Duodenal mucosa (tissue), 2 donors: ENCODE results near the gene FBP2.
A peak's percentile ranks its signal among the peaks of the same experiment; 100 is the strongest.
"Not testable (repeated sequence)": the region's sequence is repeated elsewhere in the genome, so short reads cannot be mapped to it uniquely, and the experiment has no call there.

Experiments
- H3K27ac ChIP-seq: one replicate; pipeline ENCODE4 v1.7.0; 2013; ENCODE audit warnings: low read depth, low read length
- H3K27me3 ChIP-seq, 2 donors: one replicate each; pipeline ENCODE4 v1.7.0; 2013; ENCODE audit warnings: low read length in 2 of 2, control low read depth in 1 of 2; ENCODE audit not compliant: insufficient read depth in 2 of 2, control insufficient read depth in 1 of 2
- H3K36me3 ChIP-seq, 2 donors: one replicate each; pipeline ENCODE4 v1.7.0; 2013; ENCODE audit warnings: low read length in 2 of 2, control low read depth in 1 of 2; ENCODE audit not compliant: insufficient read depth in 2 of 2, control insufficient read depth in 1 of 2
- H3K4me1 ChIP-seq, 2 donors: one replicate each; pipeline ENCODE4 v1.7.0; 2013; ENCODE audit warnings: low read length in 2 of 2, control low read depth in 1 of 2; ENCODE audit not compliant: insufficient read depth in 2 of 2, control insufficient read depth in 1 of 2
- H3K4me3 ChIP-seq, 2 donors: one replicate each; pipeline ENCODE4 v1.7.0; 2013; ENCODE audit warnings: low read length in 2 of 2, low read depth in 1 of 2
- H3K9ac ChIP-seq, 2 donors: one replicate each; pipeline ENCODE4 v1.7.0; 2013; ENCODE audit warnings: low read length in 2 of 2, low read depth in 1 of 2
- H3K9me3 ChIP-seq, 2 donors: one replicate each; pipeline ENCODE4 v1.7.0; 2013; ENCODE audit warnings: low read length in 2 of 2, control low read depth in 1 of 2; ENCODE audit not compliant: control insufficient read depth in 1 of 2

FBP2 gene

DNA sequence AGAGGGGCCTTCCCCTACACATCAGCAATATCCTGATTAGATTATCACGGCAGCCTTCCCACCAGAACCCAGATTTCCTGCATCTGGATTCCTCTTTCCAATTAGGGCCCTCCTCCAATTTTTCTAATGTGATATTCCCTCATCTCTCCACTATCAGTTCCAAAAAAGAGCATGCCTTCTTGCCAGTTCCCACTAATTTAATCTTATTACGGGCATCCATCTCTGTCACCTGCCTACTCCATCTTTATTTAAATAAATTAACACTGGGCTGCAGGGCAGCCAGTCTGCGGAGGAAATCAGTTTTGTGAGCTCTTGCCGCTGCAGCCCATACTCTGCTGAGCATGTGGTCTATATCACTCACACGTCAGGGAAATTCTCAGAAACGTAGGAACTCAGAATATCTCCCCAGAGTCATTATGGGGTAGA is 16.6 kb upstream of the FBP2 start:
- Histone ChIP-seq H3K9ac (no peak overlapping the region), H3K36me3 (peaks cover 11 to 28% of the 10 kb centered on the region in 2 donors), H3K4me1 (peaks cover 37 to 45% of the 10 kb centered on the region in 2 donors), H3K27me3 (no peaks in the 10 kb centered on the region), H3K4me3 (no peak overlapping the region), H3K9me3 (no peaks in the 10 kb centered on the region), H3K27ac (no peak overlapping the region)

GRCh38 chr9:94607423-94607691 is 13.7 kb upstream of the FBP2 start:
- H3K4me1 ChIP-seq, result peaks cover 50% of the 10 kb centered on the region in 2 donors
- H3K27me3 ChIP-seq, result no peaks in the 10 kb centered on the region
- H3K4me3 ChIP-seq, result peak overlapping the region in 1 of 2 donors; percentile 26
- peak overlapping the region; percentile 29 to 35 for H3K9ac ChIP-seq
- no peak overlapping the region for H3K27ac ChIP-seq
- H3K36me3 ChIP-seq, result peaks cover 11 to 28% of the 10 kb centered on the region in 2 donors
- H3K9me3 ChIP-seq, result no peaks in the 10 kb centered on the region

DNA sequence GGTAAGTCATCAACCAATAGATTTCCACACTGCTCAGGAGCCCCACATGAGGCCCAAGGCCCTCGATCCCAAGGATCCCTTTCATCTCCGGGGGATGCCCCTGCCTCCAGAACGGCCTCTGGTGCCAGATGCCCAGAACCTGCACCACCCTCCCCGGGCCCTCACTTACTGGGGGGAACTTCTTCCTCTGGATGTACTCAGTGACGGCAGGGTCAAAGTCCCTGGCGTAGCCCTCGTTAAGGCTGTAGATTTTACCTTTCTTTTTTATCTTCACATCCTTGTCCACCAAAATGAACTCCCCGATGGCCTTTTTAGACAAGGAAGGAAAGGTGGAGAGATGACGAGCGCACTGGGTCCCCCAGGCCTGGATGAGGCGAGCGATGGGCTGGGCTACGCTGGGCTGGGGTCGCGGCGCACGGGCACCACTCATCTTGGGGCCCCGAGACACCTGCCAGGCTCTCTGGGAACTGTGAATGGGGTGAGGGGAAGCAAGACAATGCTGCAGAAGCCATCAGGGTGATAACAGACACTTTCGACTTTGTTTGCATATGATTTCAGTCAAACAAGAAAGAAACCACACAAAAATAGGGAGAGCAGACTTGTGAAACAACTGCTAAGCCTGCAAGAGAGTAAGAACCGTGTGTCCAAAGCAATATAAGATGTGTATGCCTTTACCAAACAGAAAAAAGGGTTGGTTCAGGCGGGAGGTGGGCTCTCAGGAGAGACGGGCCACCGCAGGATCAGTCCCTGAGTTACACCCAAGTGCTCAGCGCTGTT is 13.2 kb upstream of the FBP2 start:
- H3K36me3 ChIP-seq, result peaks cover 11 to 28% of the 10 kb centered on the region in 2 donors
- no peaks in the 10 kb centered on the region for H3K9me3 ChIP-seq
- peak overlapping the region; percentile 12 to 29 for H3K9ac ChIP-seq
- peak overlapping the region; percentile 23 to 26 for H3K4me3 ChIP-seq
- H3K4me1 ChIP-seq, result peaks cover 46 to 47% of the 10 kb centered on the region in 2 donors
- H3K27me3 ChIP-seq, result no peaks in the 10 kb centered on the region
- H3K27ac ChIP-seq, result peak overlapping the region; percentile 39

GRCh38 chr9:94603259-94604160 is 9.9 kb upstream of the FBP2 start:
- no peak overlapping the region for H3K4me3 ChIP-seq
- no peak overlapping the region for H3K27ac ChIP-seq
- H3K4me1 ChIP-seq, result peaks cover 36 to 40% of the 10 kb centered on the region in 2 donors
- peaks cover 0 to 22% of the 10 kb centered on the region in 2 donors for H3K36me3 ChIP-seq
- no peaks in the 10 kb centered on the region for H3K9me3 ChIP-seq
- H3K27me3 ChIP-seq, result no peaks in the 10 kb centered on the region
- H3K9ac ChIP-seq, result no peak overlapping the region

DNA sequence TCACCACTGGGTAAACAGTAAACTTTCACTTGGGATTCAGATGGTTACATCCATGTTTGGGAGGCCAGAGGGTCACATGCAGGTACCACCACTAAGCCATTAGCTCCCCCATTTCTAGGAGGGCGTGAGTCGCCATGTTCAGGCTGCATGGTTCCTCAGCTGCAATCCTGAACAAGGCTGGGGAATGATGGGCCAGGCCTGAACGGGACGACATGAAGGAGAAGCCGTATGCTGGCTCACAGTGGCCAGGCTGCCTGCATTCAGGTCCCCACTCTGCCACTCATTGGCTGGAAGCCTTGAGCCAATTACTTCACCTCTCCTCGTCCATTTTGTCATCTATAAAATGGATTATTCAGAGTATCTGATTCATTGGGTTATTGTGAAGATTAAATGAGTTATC is 9.0 kb upstream of the FBP2 start:
- Histone ChIP-seq H3K4me1 (peaks cover 30 to 34% of the 10 kb centered on the region in 2 donors), H3K27ac (no peak overlapping the region), H3K9ac (no peak overlapping the region), H3K9me3 (no peaks in the 10 kb centered on the region), H3K36me3 (peaks cover 0 to 22% of the 10 kb centered on the region in 2 donors), H3K27me3 (no peaks in the 10 kb centered on the region), H3K4me3 (no peak overlapping the region)

DNA sequence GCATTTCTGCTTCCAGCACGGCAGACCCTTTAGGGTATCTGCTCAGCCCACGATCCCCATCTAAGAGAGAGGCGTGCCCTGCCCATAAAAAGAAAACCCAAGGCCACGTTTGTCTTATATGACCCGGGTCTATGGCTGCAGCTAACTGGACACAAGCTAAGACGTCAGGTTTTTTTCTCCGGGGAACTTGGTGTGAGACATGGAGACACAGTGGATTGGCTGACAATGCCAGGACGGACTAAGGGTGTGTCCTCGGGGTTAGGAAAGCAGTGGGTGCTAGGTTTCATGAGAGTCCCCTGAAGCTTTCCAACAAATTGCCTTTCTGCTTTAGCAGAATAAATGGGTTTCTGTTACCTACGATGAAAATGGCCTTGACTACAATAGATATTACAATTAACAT is 7.1 kb upstream of the FBP2 start:
- Histone ChIP-seq H3K4me1 (peaks cover 13 to 19% of the 10 kb centered on the region in 2 donors), H3K9me3 (no peaks in the 10 kb centered on the region), H3K27ac (no peak overlapping the region), H3K4me3 (no peak overlapping the region), H3K27me3 (no peaks in the 10 kb centered on the region), H3K36me3 (peaks cover 0 to 14% of the 10 kb centered on the region in 2 donors), H3K9ac (no peak overlapping the region)

- Histone ChIP-seq H3K4me1 (peaks cover 13 to 19% of the 10 kb centered on the region in 2 donors), H3K4me3 (no peak overlapping the region), H3K27ac (no peak overlapping the region), H3K36me3 (peaks cover 0 to 11% of the 10 kb centered on the region in 2 donors), H3K9ac (no peak overlapping the region), H3K27me3 (no peaks in the 10 kb centered on the region), H3K9me3 (no peaks in the 10 kb centered on the region)
Measured at GRCh38 chr9:94600258-94600657, 6.6 kb upstream of the FBP2 start.

- no peak overlapping the region for H3K9ac ChIP-seq
- no peaks in the 10 kb centered on the region for H3K9me3 ChIP-seq
- no peaks in the 10 kb centered on the region for H3K27me3 ChIP-seq
- H3K4me1 ChIP-seq, result peaks cover 17% of the 10 kb centered on the region in 2 donors
- no peak overlapping the region for H3K4me3 ChIP-seq
- no peak overlapping the region for H3K27ac ChIP-seq
- peaks cover 0 to 4% of the 10 kb centered on the region in 2 donors for H3K36me3 ChIP-seq
Measured at GRCh38 chr9:94599102-94599501, 5.5 kb upstream of the FBP2 start.

- not testable (repeated sequence) for H3K9ac ChIP-seq, H3K9me3 ChIP-seq, H3K36me3 ChIP-seq, H3K4me3 ChIP-seq, H3K27me3 ChIP-seq, H3K27ac ChIP-seq
- peaks cover 14 to 19% of the 10 kb centered on the region in 2 donors for H3K4me1 ChIP-seq
Measured at GRCh38 chr9:94592683-94593082, 941 bp downstream of the FBP2 start.

DNA sequence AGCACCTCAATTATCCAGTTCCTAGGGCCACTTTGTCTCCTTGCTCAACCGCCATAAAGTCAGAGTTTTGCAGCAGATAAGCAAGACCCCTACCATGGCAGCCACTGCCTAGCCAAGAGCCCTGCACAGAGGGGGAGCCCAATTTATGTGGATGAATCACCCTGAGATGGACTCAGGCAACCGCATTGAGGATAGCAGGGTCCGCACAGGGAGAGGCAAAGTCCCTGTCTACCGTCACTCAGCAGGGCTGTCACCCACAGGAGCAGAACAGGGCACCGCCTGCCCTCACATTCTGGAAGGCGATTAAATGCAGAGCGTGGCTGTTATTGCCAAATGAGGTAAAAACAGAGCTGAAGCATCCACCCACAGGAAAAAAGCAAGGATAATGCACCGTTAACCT is 1.7 kb downstream of the FBP2 start:
- Histone ChIP-seq H3K9me3 (no peaks in the 10 kb centered on the region), H3K9ac (no peak overlapping the region), H3K27ac (no peak overlapping the region), H3K4me1 (peaks cover 14 to 19% of the 10 kb centered on the region in 2 donors), H3K36me3 (no peaks in the 10 kb centered on the region), H3K4me3 (no peak overlapping the region), H3K27me3 (no peaks in the 10 kb centered on the region)
